Gastrocnemius medialis (tissue), 4 donors: ENCODE results near the gene PHKB.

Source experiments
- CTCF ChIP-seq, 5 experiments: fragments of 450-650 bp in 3 of 5; fragments of 200-600 bp in 2 of 5; sonication (generic) in 2 of 5; IDR thresholded peaks in 4 of 5; conservative IDR thresholded peaks in 1 of 5; 1 replicate in 4 of 5; 2 replicates in 1 of 5; pipeline ENCODE4 v1.5.1; 2016 to 2019; ENCODE audit warnings: antibody characterized with exemption in 5 of 5, mild to moderate bottlenecking in 3 of 5, moderate library complexity in 3 of 5
- POLR2A ChIP-seq, 2 donors: fragments of 450-650 bp; IDR thresholded peaks; one replicate each; pipeline ENCODE4 v1.6.1; 2017; ENCODE audit warnings: antibody characterized with exemption in 2 of 2, mild to moderate bottlenecking in 2 of 2, moderate library complexity in 2 of 2

- TF ChIP-seq CTCF (IDR thresholded peaks at IDR 0.05 in 4 of 5, conservative IDR thresholded peaks at IDR 0.05 in 1 of 5) (no peak), POLR2A (IDR thresholded peaks at IDR 0.05) (no peak)
These were observed 62.9 kb downstream of the PHKB start for GRCh38 chr16:47524007-47524405.
